HEK293T (cell line): Measurements from ENCODE around the gene DTNBP1.

Source experiments
- CTCF ChIA-PET: fragments of 350-600 bp; formaldehyde crosslinking; extraction: SDS; loops from one replicate; lab custom pipeline; 2021; ENCODE audit warnings: antibody characterized with exemption, inconsistent platforms; lab: Yijun Ruan, JAX
- POLR2A ChIA-PET: fragments of 350-600 bp; formaldehyde crosslinking; extraction: SDS; loops from one replicate; lab custom pipeline; 2020; ENCODE audit warnings: antibody characterized with exemption, inconsistent platforms; lab: Yijun Ruan, JAX
- DNase-seq: peaks from one replicate; pipeline ENCODE4 v3.0.0; 2012; ENCODE audit warnings: mixed read lengths; ENCODE audit errors: extremely low spot score
- ARNT ChIP-seq: fragments of 450-650 bp; IDR thresholded peaks from 2 replicates; pipeline ENCODE4 v1.6.1; 2017; ENCODE audit warnings: mild to moderate bottlenecking
- BHLHE40 ChIP-seq: fragments of 450-650 bp; IDR thresholded peaks from 2 replicates; pipeline ENCODE4 v1.6.1; 2016; ENCODE audit warnings: mild to moderate bottlenecking, moderate library complexity, borderline replicate concordance
- CTBP1 ChIP-seq: fragments of 450-650 bp; IDR thresholded peaks from 2 replicates; pipeline ENCODE4 v1.6.1; 2016; ENCODE audit warnings: borderline replicate concordance
- ELF4 ChIP-seq: fragments of 450-650 bp; IDR thresholded peaks from 2 replicates; pipeline ENCODE4 v1.6.1; 2017; ENCODE audit warnings: antibody characterized with exemption
- FOXA1 ChIP-seq: fragments of 450-650 bp; IDR thresholded peaks from 2 replicates; pipeline ENCODE4 v1.6.1; 2016; ENCODE audit warnings: mild to moderate bottlenecking
- FOXK2 ChIP-seq: fragments of 450-650 bp; IDR thresholded peaks from 2 replicates; pipeline ENCODE4 v1.6.1; 2016; ENCODE audit warnings: mild to moderate bottlenecking
- FOXM1 ChIP-seq: fragments of 450-650 bp; IDR thresholded peaks from 2 replicates; pipeline ENCODE4 v1.6.1; 2017; ENCODE audit warnings: mild to moderate bottlenecking, borderline replicate concordance
- HDGF ChIP-seq: fragments of 450-650 bp; IDR thresholded peaks from 2 replicates; pipeline ENCODE4 v1.6.1; 2017; ENCODE audit warnings: antibody characterized with exemption, borderline replicate concordance
- L3MBTL2 ChIP-seq: fragments of 450-650 bp; conservative IDR thresholded peaks from 2 replicates; pipeline ENCODE4 v1.6.1; 2016; ENCODE audit warnings: mild to moderate bottlenecking
- LEF1 ChIP-seq: fragments of 450-650 bp; IDR thresholded peaks from 2 replicates; pipeline ENCODE4 v1.6.1; 2017; ENCODE audit warnings: mild to moderate bottlenecking, borderline replicate concordance
- NFRKB ChIP-seq: fragments of 450-650 bp; IDR thresholded peaks from 2 replicates; pipeline ENCODE4 v1.6.1; 2016; ENCODE audit warnings: mild to moderate bottlenecking, moderate library complexity
- PKNOX1 ChIP-seq: fragments of 450-650 bp; IDR thresholded peaks from 2 replicates; pipeline ENCODE4 v1.6.1; 2016
- SP1 ChIP-seq: fragments of 450-650 bp; IDR thresholded peaks from 2 replicates; pipeline ENCODE4 v1.6.1; 2017
- SUZ12 ChIP-seq: fragments of 450-650 bp; IDR thresholded peaks from 2 replicates; pipeline ENCODE4 v1.6.1; 2016; ENCODE audit warnings: mild to moderate bottlenecking
- TARDBP ChIP-seq: fragments of 450-650 bp; IDR thresholded peaks from 2 replicates; pipeline ENCODE4 v1.6.1; 2016
- ZNF384 ChIP-seq: fragments of 450-650 bp; IDR thresholded peaks from 2 replicates; pipeline ENCODE4 v1.6.1; 2016

The DTNBP1 gene

GRCh38 chr6:15511248-15512125 lies 151.3 kb downstream of the DTNBP1 start:
- TF ChIP-seq NFRKB = no peak
- CTCF ChIA-PET = no interaction called here
- no peak for DNase-seq
- POLR2A ChIA-PET = no interaction called here

GRCh38 chr6:15510536-15511247 lies 152.1 kb downstream of the DTNBP1 start:
- POLR2A ChIA-PET = no interaction called here
- CTCF ChIA-PET = no interaction called here
- TF ChIP-seq SUZ12 = no peak
- TF ChIP-seq LEF1 = no peak
- TF ChIP-seq PKNOX1 = no peak
- DNase-seq = no peak

- no peak for DNase-seq
- TF ChIP-seq CTBP1 (no peak), PKNOX1 (no peak), ARNT (no peak), BHLHE40 (no peak), SP1 (no peak), FOXA1 (no peak), FOXM1 (no peak), TARDBP (no peak), LEF1 (no peak), SUZ12 (no peak), L3MBTL2 (no peak), ELF4 (no peak)
- POLR2A ChIA-PET = no interaction called here
- CTCF ChIA-PET = no interaction called here
Measured at GRCh38 chr6:15510121-15510520, 152.7 kb downstream of the DTNBP1 start.

GRCh38 chr6:15509335-15509933 lies 153.4 kb downstream of the DTNBP1 start:
- POLR2A ChIA-PET = no interaction called here
- TF ChIP-seq ZNF384 (no peak), FOXA1 (no peak), ARNT (no peak), NFRKB (no peak), BHLHE40 (no peak), ELF4 (no peak), TARDBP (no peak), SP1 (no peak), FOXK2 (no peak), LEF1 (no peak), HDGF (no peak), FOXM1 (no peak)
- CTCF ChIA-PET = no interaction called here
- DNase-seq = no peak

GRCh38 chr6:15508931-15509330 lies 153.9 kb downstream of the DTNBP1 start:
- CTCF ChIA-PET = no interaction called here
- TF ChIP-seq ZNF384 (no peak), HDGF (no peak), NFRKB (no peak), FOXM1 (no peak), ARNT (no peak)

GRCh38 chr6:15508441-15508871 lies 154.4 kb downstream of the DTNBP1 start:
- ChIA-PET CTCF (no interaction called here), POLR2A (no interaction called here)
- TF ChIP-seq NFRKB (no peak), ZNF384 (no peak), TARDBP (no peak), ELF4 (no peak), LEF1 (no peak), SUZ12 (no peak), FOXM1 (no peak)
- no peak for DNase-seq

More at GRCh38 chr6:15508931-15509330, 153.9 kb downstream of the DTNBP1 start:
- POLR2A ChIA-PET = no interaction called here
- no peak for DNase-seq

GRCh38 chr6:15507746-15508145 lies 155.1 kb downstream of the DTNBP1 start:
- TF ChIP-seq LEF1 (no peak), FOXM1 (no peak), PKNOX1 (no peak), ELF4 (no peak), HDGF (no peak), SP1 (no peak), CTBP1 (no peak), L3MBTL2 (no peak), BHLHE40 (no peak), SUZ12 (no peak), NFRKB (no peak), FOXA1 (no peak), ARNT (no peak)
- no peak for DNase-seq
- POLR2A ChIA-PET = no interaction called here
- CTCF ChIA-PET = no interaction called here
